HepG2 (cell line): ENCODE results near the gene TNXB. TPM values are rescaled to one million over a fixed set of nuclear protein-coding genes. Genes with fewer than 3 reads are reported as not detected.

ENCODE experiments used
- FOXK2 ChIP-seq: fragments of 450-650 bp; IDR thresholded peaks from 2 replicates; pipeline ENCODE4 v1.6.1; 2016
- HNF4G ChIP-seq, 2 experiments: sonication (generic) in 1 of 2; formaldehyde crosslinking in 1 of 2; IDR thresholded peaks; 2 replicates each; pipeline versions ENCODE4 v1.4.0 to v1.6.1; 2011 to 2020; ENCODE audit warnings: borderline replicate concordance in 2 of 2, low read depth in 2 of 2, mild to moderate bottlenecking in 2 of 2, low read length in 1 of 2, missing genetic modification reagents in 1 of 2, moderate library complexity in 1 of 2
- HNRNPLL ChIP-seq: fragments of 200-400 bp; formaldehyde crosslinking; IDR thresholded peaks from 2 replicates; pipeline ENCODE4 v1.6.1; 2017; ENCODE audit warnings: mild to moderate bottlenecking, low read depth, low read length; ENCODE audit not compliant: poor library complexity, severe bottlenecking
- IRF2 ChIP-seq: IDR thresholded peaks from 2 replicates; pipeline ENCODE4 v1.6.1; 2018; ENCODE audit warnings: missing genetic modification reagents, missing compliant biosample characterization
- MAF1 ChIP-seq: sonication (generic); formaldehyde crosslinking; IDR thresholded peaks from 2 replicates; pipeline ENCODE4 v1.5.0; 2020; ENCODE audit warnings: missing genetic modification reagents, borderline replicate concordance
- NFYC ChIP-seq: IDR thresholded peaks from 2 replicates; pipeline ENCODE4 v1.6.1; 2016; ENCODE audit warnings: missing genetic modification reagents, missing compliant biosample characterization
- PAXIP1 ChIP-seq: sonication (generic); formaldehyde crosslinking; conservative IDR thresholded peaks from 2 replicates; pipeline ENCODE4 v1.4.0; 2020; ENCODE audit warnings: mild to moderate bottlenecking, missing genetic modification reagents, moderate library complexity
- TCF12 ChIP-seq, 2 experiments: fragments of 450-650 bp in 1 of 2; sonication (generic) in 1 of 2; formaldehyde crosslinking in 1 of 2; IDR thresholded peaks; 2 replicates each; pipeline versions ENCODE4 v1.6.1 to v1.8.0; 2017 to 2022; ENCODE audit warnings: antibody characterized with exemption in 1 of 2, mild to moderate bottlenecking in 1 of 2, missing genetic modification reagents in 1 of 2, moderate library complexity in 1 of 2
- THRA ChIP-seq: sonication (generic); formaldehyde crosslinking; IDR thresholded peaks from 2 replicates; pipeline ENCODE4 v1.4.0; 2020; ENCODE audit warnings: missing genetic modification reagents, borderline replicate concordance
- ZNF446 ChIP-seq: sonication (generic); formaldehyde crosslinking; IDR thresholded peaks from 2 replicates; pipeline ENCODE4 v1.5.0; 2020; ENCODE audit warnings: mild to moderate bottlenecking, missing genetic modification reagents
- ZNF674 ChIP-seq: sonication (generic); formaldehyde crosslinking; IDR thresholded peaks from 2 replicates; pipeline ENCODE4 v1.5.0; 2020; ENCODE audit warnings: low read depth, mild to moderate bottlenecking, missing genetic modification reagents
- ZNF710 ChIP-seq: sonication (generic); formaldehyde crosslinking; IDR thresholded peaks from 2 replicates; pipeline ENCODE4 v1.5.0; 2020; ENCODE audit warnings: mild to moderate bottlenecking, missing genetic modification reagents, borderline replicate concordance
- ZNF83 ChIP-seq: sonication (generic); formaldehyde crosslinking; IDR thresholded peaks from 2 replicates; pipeline ENCODE4 v1.4.0; 2020; ENCODE audit warnings: missing genetic modification reagents, mild to moderate bottlenecking, borderline replicate concordance
- ZSCAN29 ChIP-seq: sonication (generic); formaldehyde crosslinking; conservative IDR thresholded peaks from 2 replicates; pipeline ENCODE4 v1.4.0; 2020; ENCODE audit warnings: mild to moderate bottlenecking, missing genetic modification reagents
- polyA plus RNA-seq, 8 experiments: library from polyadenylated mRNA; depleted of rRNA in 3 of 8; stranded (reverse) in 7 of 8; unstranded in 1 of 8; fragments of >200 nt; fragmentation: Illumina TruSeq in 4 of 8; extraction: Trizol in 4 of 8; gene quantifications; 2 replicates each; pipeline versions ENCODE4 v1.2.1 to v1.2.3, GENCODE V29; 2011 to 2016; ENCODE audit warnings: low read depth in 4 of 8, missing spikeins in 1 of 8, mixed read lengths in 1 of 8; ENCODE audit not compliant: insufficient read depth in 1 of 8
- total RNA-seq, 5 experiments: library from RNA; depleted of rRNA; stranded (reverse); fragments of >200 nt; fragmentation: Illumina TruSeq; extraction: Trizol; gene quantifications; 2 replicates each; pipeline ENCODE4 v1.2.3, GENCODE V29; 2016; ENCODE audit warnings: low read depth in 1 of 5
- TF ChIP-seq, protein P1 (sequence below): sonication (generic); formaldehyde crosslinking; IDR thresholded peaks from 2 replicates; pipeline ENCODE4 v1.5.1; 2020; ENCODE audit warnings: missing genetic modification reagents, mild to moderate bottlenecking, borderline replicate concordance
- TF ChIP-seq, protein P2 (sequence below): sonication (generic); formaldehyde crosslinking; IDR thresholded peaks from 2 replicates; pipeline ENCODE4 v1.8.0; 2022; ENCODE audit warnings: missing genetic modification reagents, mild to moderate bottlenecking, moderate library complexity, borderline replicate concordance

Gene TNXB
- total and polyA plus RNA-seq, 2 of the 13 experiments (the other 11 are each of a cell fraction or from before 2014, with no cell fraction given), result 1.6 to 2.7 TPM

- TF ChIP-seq PAXIP1 (CRISPR knock-in tag) (peak; percentile 83), ZNF710 (CRISPR knock-in tag) (no peak; the same call in 1 of the 2 replicates), ZNF83 (CRISPR knock-in tag) (no peak), HNF4G (IDR thresholded peaks at IDR 0.05; ENCODE audit: borderline replicate concordance, low read depth, low read length) (peak; percentile 92), HNF4G (CRISPR knock-in tag; IDR thresholded peaks at IDR 0.05; ENCODE audit: borderline replicate concordance, low read depth) (peak; percentile 94), ZNF446 (peak; percentile 27; the same call in 1 of the 2 replicates), IRF2 (CRISPR knock-in tag) (peak; percentile 74), TCF12 (IDR thresholded peaks at IDR 0.05) (no peak), TCF12 (CRISPR knock-in tag; IDR thresholded peaks at IDR 0.05) (0 out of 2 replicates have a peak, but pooled peaks have one; percentile 40), MAF1 (CRISPR knock-in tag) (peak; percentile 76; the same call in 1 of the 2 replicates), ZSCAN29 (CRISPR knock-in tag) (no peak), HNRNPLL (peak; percentile 60), FOXK2 (no peak), THRA (CRISPR knock-in tag) (peak; percentile 83), ZNF674 (CRISPR knock-in tag) (no peak), NFYC (CRISPR knock-in tag) (no peak)
- TF ChIP-seq, protein P1, sequence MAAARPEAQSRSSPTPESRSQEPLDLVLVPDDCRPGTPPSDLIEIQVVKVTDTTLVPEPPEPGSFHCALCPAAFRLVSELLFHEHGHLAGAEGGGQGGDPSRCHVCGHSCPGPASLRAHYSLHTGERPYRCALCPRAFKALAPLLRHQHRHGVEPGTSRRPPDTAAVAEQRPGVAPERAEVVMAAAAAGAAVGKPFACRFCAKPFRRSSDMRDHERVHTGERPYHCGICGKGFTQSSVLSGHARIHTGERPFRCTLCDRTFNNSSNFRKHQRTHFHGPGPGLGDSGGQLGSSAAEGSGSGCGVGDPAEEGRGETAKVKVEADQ, result peak; percentile 95
- TF ChIP-seq, protein P2, sequence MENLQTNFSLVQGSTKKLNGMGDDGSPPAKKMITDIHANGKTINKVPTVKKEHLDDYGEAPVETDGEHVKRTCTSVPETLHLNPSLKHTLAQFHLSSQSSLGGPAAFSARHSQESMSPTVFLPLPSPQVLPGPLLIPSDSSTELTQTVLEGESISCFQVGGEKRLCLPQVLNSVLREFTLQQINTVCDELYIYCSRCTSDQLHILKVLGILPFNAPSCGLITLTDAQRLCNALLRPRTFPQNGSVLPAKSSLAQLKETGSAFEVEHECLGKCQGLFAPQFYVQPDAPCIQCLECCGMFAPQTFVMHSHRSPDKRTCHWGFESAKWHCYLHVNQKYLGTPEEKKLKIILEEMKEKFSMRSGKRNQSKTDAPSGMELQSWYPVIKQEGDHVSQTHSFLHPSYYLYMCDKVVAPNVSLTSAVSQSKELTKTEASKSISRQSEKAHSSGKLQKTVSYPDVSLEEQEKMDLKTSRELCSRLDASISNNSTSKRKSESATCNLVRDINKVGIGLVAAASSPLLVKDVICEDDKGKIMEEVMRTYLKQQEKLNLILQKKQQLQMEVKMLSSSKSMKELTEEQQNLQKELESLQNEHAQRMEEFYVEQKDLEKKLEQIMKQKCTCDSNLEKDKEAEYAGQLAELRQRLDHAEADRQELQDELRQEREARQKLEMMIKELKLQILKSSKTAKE (CRISPR knock-in tag), result no peak
Observed at GRCh38 chr6:32047855-32048766, 61.0 kb downstream of the TNXB start (continued).
